ENCODE data around the gene SRGN. TPM values are rescaled to one million over a fixed set of nuclear protein-coding genes. Genes with fewer than 3 reads are reported as not detected.

Gene SRGN
- total and polyA plus RNA-seq, 2 of the 8 experiments (the other 6 are each of a cell fraction or from before 2014, with no cell fraction given): 0.06 TPM; not detected in 1

DNA sequence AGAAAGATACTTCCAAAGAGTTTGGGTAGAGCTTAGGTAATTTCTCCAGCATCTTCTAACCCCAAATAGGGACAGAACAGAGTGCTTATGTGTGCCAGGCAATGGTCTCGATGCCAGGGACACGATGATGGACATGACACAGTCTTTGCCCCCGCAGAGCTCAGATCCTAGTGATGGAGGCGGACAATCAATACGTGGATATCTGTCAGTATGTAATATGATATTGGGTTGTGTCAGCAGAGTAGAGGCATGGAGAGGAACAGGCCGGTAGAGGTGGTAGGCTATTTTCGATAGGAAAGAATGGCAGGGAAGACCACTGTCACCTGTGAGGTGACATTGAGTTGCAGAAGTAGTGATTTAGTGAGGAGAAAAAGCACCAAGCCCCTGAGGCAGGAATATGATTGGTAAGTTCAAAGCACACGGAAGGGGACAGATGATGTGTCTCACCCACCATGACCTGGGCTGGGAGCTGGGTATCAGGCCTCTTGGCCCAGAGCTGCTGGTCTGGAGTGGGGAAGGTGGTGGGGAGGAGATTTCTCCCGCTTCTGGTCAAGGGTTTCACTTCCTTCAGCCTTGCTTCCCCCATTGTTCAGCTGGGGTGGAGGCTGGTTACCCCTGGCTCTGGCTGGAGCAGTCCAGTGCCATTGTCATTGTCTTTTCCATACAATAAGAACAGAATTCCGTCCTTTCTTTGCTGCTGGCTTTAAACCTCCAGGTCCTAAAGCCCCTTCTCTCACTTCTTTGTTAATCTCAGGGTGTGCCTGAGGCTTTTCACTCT, 36.0 kb upstream of the SRGN start:
- no peak overlapping the region for H4K5ac ChIP-seq (ENCODE audit: insufficient read length, low read depth, low read length)
- H3K18ac ChIP-seq (ENCODE audit: extremely low read depth, low read length): no peak overlapping the region; the same call in 1 of the 2 replicates
- H2AK5ac ChIP-seq (ENCODE audit: low read depth, low read length): no peak overlapping the region; the same call in 1 of the 2 replicates
- no peaks in the 10 kb centered on the region for H4K20me1 ChIP-seq (replicated peaks in 1 of 2; ENCODE audit: control insufficient read depth in 1 of 2, insufficient read depth in 2 of 2, low read length in 2 of 2)
- no peak overlapping the region for H2BK20ac ChIP-seq (ENCODE audit: low read length)
- no peak for DNase-seq (ENCODE audit: low read depth in 1 of 2, low spot score in 2 of 2)
- H3K27ac ChIP-seq (ENCODE audit: low read depth, low read length): no peak overlapping the region
- no peak overlapping the region for H3K14ac ChIP-seq (ENCODE audit: insufficient read length)
- peak overlapping the region in 1 of 2 experiments; percentile 31; a peak in 1 of 4 replicates for H3K4me2 ChIP-seq (ENCODE audit: insufficient read depth in 1 of 2, low read depth in 2 of 2, low read length in 2 of 2)
- WGBS, 2 experiments (ENCODE audit: extremely low coverage in 1 of 2, insufficient coverage in 1 of 2, insufficient read length in 1 of 2, insufficient replicate concordance in 2 of 2, low coverage in 1 of 2, low lambda C conversion rate in 2 of 2, missing lambda C conversion rate in 1 of 2): 80% methylated on average over 10 of the region's 10 CpGs; no CpG with 5 or more reads in 1 of the 2 experiments
- no peak for FAIRE-seq
- no peaks in the 10 kb centered on the region for H3K9me3 ChIP-seq (ENCODE audit: insufficient read depth in 2 of 2, low read depth in 1 of 2, low read length in 1 of 2)
- H3K79me2 ChIP-seq (ENCODE audit: control insufficient read depth in 1 of 2, insufficient read depth in 2 of 2, low read length in 2 of 2): no peaks in the 10 kb centered on the region
- no peaks in the 10 kb centered on the region; the same call in 1 of the 2 replicates for H3K23me2 ChIP-seq (ENCODE audit: low read depth, low read length)
- peaks cover 0 to 5% (median 2%) of the 10 kb centered on the region in 4 experiments; a peak in 3 of 7 replicates for H3K4me1 ChIP-seq (replicated peaks in 1 of 4; ENCODE audit: control insufficient read depth in 3 of 4, insufficient read depth in 4 of 4, low read length in 3 of 4)
- CTCF ChIA-PET (ENCODE audit: partially characterized antibody): interaction anchor here (0.9 to 1.4 kb wide), 5 partner anchors 10 to 42 kb away, joined by 3 to 6 read pairs (median 4); no protein-coding TSS in a partner anchor
- H3K79me1 ChIP-seq (ENCODE audit: low read depth, low read length): no peaks in the 10 kb centered on the region
- no peak overlapping the region for H3K4me3 ChIP-seq (ENCODE audit: extremely low read depth in 1 of 4, insufficient read depth in 2 of 4, low read depth in 3 of 4, low read length in 4 of 4)
- no peak overlapping the region for H4K91ac ChIP-seq (replicated peaks; ENCODE audit: insufficient read length, low read length)
- no peaks in the 10 kb centered on the region for H3K36me3 ChIP-seq (ENCODE audit: control insufficient read depth in 2 of 4, insufficient read depth in 4 of 4, low read length in 3 of 4)
- peak overlapping the region; percentile 90; the same call in 1 of the 2 replicates for H2BK12ac ChIP-seq (ENCODE audit: low read depth, low read length)
- peak overlapping the region; percentile 64; the same call in 1 of the 2 replicates for H4K8ac ChIP-seq (ENCODE audit: extremely low read depth, insufficient read depth, low read length)
- H3K27me3 ChIP-seq (replicated peaks in 1 of 4; ENCODE audit: control insufficient read depth in 3 of 4, extremely low read depth in 1 of 4, insufficient read depth in 3 of 4, low read length in 3 of 4): no peaks in the 10 kb centered on the region
- POLR2A ChIA-PET (ENCODE audit: partially characterized antibody): interaction anchor here (0.7 kb wide), 1 partner anchor 13 kb away, joined by 3 read pairs; no protein-coding TSS in a partner anchor
- no peak overlapping the region for H3K4ac ChIP-seq (replicated peaks; ENCODE audit: insufficient read length, low read depth, low read length)
- peak overlapping the region; percentile 95 for H2AFZ ChIP-seq (ENCODE audit: low read length)
- H2BK15ac ChIP-seq (ENCODE audit: low read length): no peak overlapping the region
- no peak overlapping the region for H2BK120ac ChIP-seq (replicated peaks; ENCODE audit: low read depth, low read length)
- H3K9ac ChIP-seq (replicated peaks in 1 of 4; ENCODE audit: extremely low read depth in 1 of 4, low read depth in 3 of 4, low read length in 3 of 4): no peak overlapping the region
- no peak overlapping the region for H3K23ac ChIP-seq (ENCODE audit: insufficient read length)
- no peak overlapping the region for H2BK5ac ChIP-seq (ENCODE audit: low read depth, low read length)
- H3K56ac ChIP-seq (replicated peaks; ENCODE audit: insufficient read length, low read depth, low read length): no peak overlapping the region
- TF ChIP-seq KDM4A (IDR thresholded peaks at IDR 0.05; ENCODE audit: low read depth, low read length, severe bottlenecking) (no peak), GABPA (IDR thresholded peaks at IDR 0.05; ENCODE audit: borderline replicate concordance, insufficient read depth, low read length) (no peak), TCF12 (IDR thresholded peaks at IDR 0.05; ENCODE audit: low read depth, low read length) (no peak), FOSL1 (IDR thresholded peaks at IDR 0.05; ENCODE audit: insufficient read depth, low read depth, low read length) (no peak), RNF2 (IDR thresholded peaks at IDR 0.05; ENCODE audit: borderline replicate concordance, low read depth, low read length, missing control alignments, poor library complexity, severe bottlenecking) (no peak), SAP30 (IDR thresholded peaks at IDR 0.05; ENCODE audit: insufficient read depth, insufficient replicate concordance, low read length) (no peak), SIX5 (IDR thresholded peaks at IDR 0.05; ENCODE audit: low read depth, low read length) (no peak), TBP (IDR thresholded peaks at IDR 0.05; ENCODE audit: low read depth, low read length) (no peak)
- TF ChIP-seq, protein P1, sequence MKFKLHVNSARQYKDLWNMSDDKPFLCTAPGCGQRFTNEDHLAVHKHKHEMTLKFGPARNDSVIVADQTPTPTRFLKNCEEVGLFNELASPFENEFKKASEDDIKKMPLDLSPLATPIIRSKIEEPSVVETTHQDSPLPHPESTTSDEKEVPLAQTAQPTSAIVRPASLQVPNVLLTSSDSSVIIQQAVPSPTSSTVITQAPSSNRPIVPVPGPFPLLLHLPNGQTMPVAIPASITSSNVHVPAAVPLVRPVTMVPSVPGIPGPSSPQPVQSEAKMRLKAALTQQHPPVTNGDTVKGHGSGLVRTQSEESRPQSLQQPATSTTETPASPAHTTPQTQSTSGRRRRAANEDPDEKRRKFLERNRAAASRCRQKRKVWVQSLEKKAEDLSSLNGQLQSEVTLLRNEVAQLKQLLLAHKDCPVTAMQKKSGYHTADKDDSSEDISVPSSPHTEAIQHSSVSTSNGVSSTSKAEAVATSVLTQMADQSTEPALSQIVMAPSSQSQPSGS (IDR thresholded peaks at IDR 0.05; ENCODE audit: low read length): no peak
